ENCODE measurements around the gene ZIC2.

ZIC2 gene

DNA sequence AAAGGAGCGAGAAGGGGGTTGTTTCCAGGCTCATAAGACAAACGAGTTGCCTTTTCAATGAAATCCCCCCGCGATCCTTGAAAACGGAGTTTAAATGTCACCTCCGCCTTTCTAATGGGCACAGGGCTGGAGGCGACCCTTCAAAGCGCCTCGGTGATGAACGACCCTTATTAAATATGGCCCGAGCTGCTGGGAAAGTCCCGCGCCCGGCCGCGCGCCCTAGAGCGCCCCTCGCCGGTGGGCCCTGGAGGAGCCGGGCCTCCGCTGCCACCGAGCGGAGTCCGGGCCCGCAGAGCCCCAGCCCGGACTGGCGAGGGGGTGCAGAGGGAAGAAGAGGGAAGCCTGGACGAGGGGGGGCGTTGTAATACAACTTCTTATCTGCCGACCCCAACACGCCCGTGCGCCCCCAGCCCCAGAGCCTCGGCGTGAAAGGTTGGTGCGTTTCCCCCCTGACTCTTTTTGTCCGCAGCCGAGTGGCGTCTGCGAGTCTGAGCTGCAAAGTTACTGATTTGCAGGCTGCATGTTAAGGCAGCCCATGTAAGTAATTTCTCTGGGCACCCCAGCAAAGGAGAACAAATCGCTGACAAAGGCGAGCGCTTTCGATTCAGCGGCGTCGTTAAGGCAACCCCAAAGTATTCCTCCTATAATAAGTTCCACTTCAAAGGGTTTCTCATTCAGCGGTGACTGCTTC lies 21.9 kb upstream of the ZIC2 start:
- ATAC-seq (no peak), DNase-seq (no peak)

DNA sequence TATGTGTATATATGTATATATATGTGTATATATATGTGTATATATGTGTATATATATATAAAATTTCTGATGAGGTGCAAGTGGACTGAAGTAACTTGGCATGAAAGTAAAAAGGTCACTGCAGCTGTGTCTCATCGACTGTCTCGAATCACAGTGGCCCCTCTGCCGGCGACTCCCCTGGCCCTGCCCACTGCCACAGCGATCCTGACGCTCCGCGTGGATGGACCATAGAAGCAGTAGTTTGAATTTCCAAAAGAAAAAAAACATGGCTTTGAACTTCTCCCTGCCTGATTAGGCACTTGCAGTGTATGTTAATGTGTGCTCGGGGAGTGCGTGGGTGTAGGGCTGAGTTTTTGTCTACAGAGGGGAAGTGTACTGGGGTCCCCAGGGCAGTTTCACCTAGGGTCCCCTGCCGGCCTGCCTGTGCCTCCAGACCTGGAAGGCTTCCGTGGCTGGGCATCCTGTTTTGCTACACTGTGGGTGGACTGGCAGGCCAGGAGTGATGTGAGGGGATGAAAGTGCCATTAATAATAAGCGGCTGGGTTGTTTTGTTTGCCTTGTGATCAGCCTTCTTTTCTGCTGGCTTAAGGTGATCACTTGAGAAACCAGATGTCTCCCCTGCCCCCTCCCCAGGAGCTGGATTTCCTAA lies 20.8 kb upstream of the ZIC2 start:
- ATAC-seq (no peak), DNase-seq (no peak)

DNA sequence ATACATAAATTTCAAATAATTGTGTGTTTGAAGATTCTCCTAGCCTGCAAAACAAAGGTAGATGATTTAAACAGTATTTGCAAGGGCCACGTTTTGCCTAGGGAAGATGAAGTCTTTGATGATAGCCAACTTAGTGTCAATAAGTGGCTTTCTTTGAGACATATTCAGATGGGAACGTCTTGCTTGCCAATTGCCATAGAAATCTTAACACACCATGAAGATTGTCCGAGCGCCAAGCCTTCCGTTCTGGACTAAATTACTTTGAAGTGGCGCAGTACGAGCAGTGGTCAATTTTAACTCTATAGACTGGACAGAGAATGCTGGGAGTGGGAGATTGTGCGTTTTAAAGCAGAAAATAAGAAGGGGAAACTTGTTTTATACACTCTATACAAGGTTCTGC lies 19.9 kb upstream of the ZIC2 start:
- DNase-seq (no peak), ATAC-seq (no peak)

DNA sequence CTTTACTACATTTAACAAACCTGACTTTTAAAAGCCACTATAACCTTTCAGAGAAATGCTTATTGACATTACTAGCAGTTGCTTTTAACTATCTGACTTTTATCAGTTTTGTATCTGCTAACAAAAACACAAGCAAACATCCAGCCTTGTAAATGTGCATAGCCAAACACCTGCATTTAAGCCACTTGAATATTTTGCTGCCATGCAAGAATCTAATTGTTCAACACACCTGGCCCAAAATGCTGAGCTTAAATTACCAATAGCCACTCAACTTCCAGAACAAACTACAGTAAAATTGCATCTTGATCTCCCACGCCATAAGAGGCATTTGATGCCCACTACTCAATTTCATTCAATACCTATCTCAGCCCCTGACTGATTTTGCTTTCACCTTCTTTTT lies 19.3 kb upstream of the ZIC2 start:
- DNase-seq (no peak), ATAC-seq (no peak)

DNA sequence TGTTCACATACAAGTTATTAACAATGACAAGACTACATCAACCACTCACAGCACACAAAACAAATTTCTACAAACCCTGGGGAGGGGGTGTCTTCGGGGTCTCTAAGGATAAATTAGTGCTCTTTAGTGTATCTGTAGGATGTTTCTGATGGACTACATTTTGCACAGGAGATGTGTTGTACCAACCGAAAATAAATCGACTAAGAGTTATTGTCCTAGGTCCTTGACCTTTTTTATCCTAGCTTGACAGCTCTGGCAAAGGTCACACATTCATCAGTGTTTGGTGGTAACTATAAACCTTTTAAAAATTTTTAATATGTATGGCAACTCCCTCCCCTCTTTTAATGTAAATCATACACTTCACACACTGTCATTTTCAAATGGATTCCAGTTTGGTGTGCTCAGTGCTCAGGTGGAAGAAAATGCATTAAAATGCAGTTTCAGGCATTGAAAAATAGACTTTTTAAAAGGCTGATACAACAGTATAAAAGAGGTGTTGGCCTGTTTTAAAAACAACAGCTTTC lies 17.7 kb upstream of the ZIC2 start:
- DNase-seq (no peak), ATAC-seq (no peak)

DNA sequence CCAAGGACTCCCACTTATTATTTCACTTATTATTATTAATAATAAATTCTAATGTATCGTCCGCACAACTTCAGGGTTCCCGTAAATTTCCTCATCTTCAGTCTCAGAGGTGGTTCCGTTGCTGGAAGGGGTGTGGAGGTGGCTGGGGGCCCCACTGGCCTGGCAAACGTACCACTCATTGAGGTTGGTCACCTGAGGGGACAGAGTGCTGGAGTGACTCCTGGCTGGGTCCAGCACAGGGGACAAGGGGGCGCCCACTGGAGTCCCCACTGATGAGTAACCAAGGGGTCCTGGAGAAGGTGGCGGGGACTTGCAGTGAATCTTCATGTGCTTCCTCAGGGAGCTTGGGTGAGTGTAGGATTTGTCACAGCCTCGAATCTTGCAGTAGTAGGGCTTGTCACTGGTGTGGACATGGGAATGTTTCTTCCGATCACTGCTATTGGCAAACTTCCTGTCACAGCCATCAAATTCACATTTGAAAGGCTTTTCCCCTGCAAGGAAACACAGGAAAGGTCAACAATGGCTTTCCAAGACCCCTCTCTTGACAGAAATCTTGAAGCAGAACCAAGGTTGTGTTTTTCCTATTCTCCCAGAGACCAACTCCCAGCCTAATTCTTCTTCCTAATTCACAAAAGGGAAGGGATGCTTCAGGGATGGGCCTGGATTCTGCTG lies 16.1 kb upstream of the ZIC2 start:
- DNase-seq (no peak), ATAC-seq (no peak)

DNA sequence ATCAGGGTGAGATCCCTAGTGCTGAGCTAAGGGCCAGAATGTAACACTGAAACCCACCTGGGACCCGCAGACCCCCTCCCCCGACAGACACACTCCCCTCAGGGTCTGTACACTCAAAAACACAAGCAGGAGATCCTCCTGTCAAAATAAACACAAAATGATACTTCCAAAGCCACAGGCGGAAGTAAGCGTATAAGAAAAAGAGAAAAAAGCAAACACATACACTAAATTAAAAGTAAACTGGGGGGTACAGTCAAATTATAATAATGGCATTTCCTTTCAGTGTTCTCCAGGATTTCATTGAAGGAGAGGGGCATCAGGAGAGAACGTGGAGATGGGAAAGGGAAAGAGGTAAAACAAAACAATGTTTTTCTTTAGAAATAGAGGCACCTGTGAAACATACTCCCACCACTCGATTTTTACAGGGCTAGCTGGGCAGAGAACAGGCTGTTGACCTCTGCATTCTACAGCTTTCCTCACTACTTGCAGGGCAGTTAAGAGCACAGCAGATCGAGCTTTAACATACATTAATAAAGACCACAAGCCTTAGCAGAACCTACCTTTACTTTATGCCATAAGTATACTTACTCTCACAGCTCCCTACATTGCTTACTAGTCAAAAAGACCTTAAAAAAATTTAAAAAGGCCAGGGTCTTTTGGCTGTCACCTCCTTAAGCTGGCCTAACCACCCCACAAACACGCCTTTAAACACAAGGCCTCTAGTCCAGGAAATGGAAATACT lies 15.3 kb upstream of the ZIC2 start:
- no peak for DNase-seq
- ATAC-seq: no peak

DNA sequence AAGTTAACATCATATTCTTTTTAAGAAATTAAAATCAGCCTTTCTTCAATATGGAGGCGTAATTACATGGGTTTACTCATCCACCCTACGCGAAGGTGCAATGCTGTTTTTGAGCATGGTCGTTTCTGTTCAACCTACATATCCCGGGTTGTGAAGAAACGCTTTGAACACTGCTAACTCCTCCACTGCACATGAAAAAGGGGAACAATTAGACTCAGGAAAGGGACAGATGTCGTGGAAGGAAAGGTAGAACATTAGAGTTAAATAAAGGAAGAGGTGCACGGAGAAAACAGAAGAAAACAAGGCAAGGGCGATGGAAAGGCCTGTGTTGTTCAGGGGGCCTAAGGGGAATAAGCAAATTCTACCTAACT lies 14.1 kb upstream of the ZIC2 start:
- no peak for ATAC-seq
- DNase-seq: no peak

DNA sequence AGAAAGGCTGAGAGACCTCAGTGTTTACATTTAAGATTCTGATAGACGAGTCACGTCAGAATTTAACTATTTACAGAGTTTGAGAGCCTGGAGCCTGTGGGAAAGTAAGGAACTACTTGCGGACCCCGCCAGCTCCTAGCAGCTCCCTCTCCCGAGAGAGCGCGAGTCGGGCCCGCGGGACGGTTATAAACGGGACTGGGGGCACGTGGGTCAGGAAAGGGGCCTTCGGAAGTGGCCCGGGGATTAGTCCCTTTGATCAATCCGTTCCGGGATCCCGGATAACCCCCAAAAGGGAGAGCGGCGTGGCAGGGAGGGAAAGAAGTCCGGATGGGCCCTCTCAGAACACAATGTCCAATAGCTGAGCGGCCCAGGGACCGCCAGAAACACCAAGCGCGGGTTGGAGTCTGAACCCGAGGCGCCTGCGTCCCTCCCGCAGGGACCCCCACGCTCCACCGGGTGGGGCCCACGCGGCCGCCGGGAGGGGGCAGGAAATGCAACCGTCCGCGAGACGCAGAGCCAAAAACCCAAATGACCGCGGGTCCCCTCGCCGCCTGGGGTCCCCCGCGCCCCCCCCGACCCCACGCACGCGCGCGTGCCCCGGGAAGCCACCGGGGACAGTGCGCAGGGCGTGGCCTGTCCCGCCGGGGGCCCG lies 13.6 kb upstream of the ZIC2 start:
- ATAC-seq: no peak
- no peak for DNase-seq

DNA sequence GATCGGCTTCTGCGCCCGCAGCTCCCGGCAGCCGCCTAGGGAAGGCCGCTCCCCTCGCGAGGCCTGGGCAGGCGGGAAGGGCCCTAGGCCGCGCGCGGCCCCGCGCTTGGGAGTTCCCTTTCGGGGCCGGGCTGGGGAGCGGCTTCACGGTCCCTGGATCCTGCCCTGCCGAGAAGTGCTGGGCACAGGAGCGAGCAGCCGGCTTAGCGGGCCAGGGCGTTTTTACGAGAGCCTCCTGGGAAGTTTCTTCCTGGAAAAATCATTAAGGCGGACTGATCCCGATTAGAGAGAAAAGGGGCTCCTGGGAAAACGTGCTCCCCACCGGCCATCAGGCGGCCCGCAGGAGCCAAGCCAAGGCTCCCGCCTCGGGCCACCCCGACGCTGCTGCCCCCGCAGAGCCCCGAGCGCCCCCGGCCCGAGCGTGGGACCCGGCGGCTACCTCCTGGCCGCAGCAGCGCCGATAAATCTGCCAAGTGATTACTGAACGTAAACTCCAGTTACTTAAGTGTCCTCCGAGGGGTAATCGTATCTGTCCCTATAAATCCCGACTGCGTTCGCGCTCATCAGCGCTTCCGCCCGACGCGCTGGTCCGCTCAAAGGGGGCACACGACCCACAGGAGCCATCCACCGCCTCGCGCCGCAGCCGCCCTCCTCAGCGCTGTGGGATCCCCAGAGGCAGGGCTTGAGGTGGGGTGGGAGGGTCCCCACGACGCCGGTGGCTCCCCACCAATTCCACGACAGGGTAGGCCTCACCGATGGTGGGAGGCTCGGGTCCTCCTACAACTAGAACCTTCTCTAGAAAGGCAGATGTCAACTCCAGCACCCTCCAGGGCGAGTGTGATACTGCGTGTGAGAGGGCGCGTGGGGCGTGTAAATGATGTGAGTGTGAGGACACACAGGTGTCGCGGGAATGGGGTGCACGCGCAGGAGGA lies 12.8 kb upstream of the ZIC2 start:
- DNase-seq (no peak), ATAC-seq (no peak)

DNA sequence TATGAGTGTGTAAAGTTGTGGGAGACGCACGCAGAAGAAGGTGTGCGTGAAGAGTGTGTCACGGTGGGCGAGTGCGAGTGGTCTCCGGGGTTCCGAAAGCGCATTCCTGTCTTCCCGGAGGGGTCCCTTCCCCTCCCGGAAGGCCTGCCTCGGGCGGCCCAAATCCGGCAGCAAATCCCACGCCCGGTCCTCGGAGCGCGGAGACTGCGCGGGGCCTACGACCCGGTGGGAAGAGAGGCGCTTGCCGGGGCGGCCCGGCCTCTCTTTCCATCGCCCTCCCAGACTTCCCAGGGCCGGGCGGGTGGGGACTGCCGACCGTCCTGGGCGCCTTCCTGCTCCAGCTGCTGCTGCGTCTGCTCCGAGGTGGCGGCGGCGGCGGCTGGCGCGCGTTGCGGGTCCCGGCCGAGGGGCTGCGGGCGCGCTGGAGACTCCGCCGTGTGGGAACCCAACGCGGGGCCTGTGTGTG lies 12.1 kb upstream of the ZIC2 start:
- no peak for ATAC-seq
- DNase-seq: no peak

DNA sequence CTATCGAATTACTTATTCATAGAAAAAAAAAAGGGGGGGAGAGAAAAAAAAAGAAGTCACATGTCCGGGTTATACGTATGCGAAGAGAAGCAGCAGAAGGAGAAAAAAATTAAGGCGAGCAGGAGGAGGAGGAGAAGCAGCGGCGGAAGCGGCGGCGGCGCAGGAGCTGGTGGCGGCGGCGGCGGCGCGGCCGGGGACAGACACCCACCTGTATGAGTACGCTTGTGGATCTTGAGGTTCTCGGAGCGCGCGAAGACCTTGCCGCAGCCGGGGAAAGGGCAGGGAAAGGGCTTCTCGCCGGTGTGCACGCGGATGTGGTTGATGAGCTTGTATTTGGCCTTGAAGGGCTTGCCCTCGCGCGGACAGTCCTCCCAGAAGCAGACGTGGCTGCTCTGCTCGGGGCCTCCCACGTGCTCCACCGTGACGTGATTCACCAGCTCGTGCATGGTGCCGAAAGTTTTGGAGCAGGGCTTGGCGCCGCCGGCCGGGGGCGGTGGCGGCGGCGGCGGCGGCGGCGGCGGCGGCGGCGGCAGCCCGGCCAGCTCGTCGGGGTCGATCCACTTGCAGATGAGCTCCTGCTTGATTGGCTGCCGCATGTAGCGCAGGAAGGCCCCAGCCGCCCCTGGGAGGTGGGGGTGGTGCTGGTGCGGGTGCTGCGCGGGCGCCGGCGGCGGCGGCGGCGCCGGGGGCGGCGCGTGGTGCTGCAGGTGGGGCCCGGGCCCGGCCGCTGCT lies 11.5 kb upstream of the ZIC2 start:
- ATAC-seq: peak; percentile 26
- DNase-seq: peak; percentile 39

DNA sequence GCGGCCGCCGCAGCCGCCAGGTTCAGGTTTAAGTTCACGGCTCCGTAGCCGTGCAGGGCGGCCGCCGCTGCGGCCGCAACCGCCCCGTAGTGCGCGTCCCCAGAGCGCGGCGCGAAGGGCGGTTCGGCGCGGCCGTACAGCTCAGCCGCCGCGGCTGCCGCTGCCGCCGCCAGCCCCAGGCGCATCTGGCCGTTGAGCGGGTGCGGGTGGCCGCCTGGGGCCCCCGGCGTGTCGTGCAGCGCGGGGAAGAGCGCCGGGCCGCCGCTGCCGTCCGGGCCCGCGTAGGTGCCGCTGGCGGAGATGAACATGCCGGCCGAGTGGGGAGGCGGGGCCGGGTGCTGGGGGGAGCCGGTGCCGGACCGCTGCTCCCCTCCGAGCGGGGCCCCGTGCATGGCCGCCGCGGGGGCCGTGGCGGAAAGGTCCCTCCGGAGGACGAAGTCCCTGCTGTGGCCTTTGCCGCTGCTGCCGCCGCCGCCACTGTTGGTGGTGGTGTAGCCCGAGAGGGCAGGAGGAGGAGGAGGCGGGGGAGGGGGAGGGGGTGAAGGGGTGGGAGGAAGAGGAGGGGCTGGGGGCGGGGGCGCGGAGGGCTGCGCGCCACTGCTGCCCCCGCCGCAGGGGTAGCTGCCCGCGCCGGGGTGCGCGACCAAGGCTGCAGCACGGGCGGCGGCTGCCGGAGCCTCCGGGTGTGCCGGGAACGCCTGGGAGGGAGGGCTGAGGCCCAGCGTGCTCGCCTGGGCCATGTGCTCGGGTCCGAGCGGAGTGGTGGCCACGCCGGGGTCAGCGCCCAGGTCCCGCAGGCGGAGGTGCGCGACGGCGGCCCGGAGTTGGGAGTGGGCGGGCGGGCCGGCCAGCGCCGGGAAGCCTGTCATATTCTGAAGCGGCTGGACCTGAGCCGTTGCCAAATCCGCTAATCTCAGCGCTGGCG lies 10.7 kb upstream of the ZIC2 start:
- DNase-seq: no peak
- peak; percentile 11 for ATAC-seq

DNA sequence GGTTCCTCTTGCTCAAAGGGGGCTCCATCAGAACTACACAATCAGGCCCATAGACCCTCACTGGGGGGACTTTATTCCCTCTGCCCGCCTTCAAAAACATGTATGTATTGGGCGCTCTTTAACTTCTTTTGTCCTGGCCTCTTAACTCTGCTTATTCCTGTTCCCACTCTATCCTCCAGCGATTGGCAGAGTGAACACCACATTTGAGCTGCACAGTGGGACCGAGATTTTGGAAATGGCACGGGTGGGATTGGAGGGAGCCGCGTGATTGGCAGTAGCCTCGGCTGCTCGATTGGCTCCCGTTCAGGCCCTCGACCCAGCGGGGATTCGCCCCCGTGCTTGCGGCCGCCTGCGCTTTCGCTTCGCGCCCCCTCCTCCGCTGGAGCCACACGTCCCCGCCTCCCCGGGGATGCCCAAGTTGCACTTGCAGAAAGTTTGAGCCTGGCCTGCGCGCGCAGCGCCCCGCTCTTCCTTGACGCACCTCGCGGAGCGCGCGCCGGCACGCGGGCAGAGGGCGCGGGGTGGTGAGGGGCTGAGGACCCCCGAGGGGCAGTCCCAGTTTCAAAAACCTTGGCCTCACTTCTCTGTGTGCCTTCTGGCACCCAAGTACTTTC lies 9.9 kb upstream of the ZIC2 start, which contains the start of gene ZIC5:
Gene ZIC5 (minus strand): TSS at position 192 of the 614 bp plus-strand sequence. CDS start 164 bp downstream, at position 28.
- no peak for DNase-seq

DNA sequence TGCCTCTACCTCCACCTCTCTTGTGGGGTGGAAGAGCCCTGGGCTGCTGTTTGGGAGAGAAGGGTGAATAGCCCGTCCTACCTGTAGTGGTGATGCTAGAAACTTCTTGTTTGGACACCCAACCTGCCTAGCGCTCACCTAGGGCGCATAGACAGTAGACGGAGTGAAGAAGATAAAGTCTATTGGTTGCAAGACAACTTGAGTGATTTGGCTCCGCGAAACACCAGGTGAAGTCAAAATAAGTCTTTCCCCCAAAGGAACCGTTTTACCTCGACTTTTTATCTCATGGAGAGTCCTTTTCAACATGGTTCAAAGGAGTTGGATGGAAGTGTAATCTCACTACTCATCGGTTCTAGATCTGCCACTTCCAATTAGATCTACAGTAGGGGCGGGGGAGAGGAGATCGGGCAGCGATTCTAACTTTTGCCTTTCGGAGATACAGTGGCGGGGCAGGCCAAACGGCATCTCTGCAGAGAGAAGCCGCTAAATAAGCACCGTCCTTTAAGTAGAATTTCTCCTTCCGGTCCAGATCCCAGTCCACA lies 9.3 kb upstream of the ZIC2 start:
- no peak for ATAC-seq

More for the DNA sequence above, 9.9 kb upstream of the ZIC2 start, which contains the start of gene ZIC5:
- no peak for ATAC-seq

DNA sequence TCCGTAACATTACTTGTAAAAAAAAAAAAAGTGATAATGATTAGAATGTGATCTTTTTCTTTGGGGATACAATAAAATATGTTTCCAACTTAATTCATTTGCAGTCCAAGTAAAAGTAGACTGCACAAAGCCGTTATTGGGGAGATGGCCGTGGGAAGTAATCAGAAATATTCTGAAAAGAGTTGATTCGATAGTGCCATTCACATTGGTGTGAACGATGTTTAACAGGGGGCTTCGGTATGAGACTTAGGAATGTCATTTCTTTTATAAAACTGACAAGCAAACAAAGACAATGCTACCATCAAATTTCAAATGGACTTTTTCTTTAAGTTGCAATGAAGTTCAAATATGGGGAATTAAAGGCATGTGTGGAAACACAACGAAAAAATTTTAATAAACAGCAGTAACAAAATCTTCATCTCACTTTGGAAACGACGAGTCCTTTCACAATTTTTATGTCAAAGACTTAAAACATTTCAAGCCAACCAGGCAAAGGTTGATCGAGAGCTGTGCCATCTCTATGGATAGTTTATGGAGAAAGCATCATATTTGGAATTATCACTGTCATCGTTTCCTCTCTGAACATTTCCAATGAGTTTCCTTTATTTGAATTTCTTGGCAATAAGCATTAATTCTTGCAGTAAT lies 8.3 kb upstream of the ZIC2 start:
- no peak for ATAC-seq
- DNase-seq: no peak

More for the DNA sequence above, 9.3 kb upstream of the ZIC2 start:
- no peak for DNase-seq

DNA sequence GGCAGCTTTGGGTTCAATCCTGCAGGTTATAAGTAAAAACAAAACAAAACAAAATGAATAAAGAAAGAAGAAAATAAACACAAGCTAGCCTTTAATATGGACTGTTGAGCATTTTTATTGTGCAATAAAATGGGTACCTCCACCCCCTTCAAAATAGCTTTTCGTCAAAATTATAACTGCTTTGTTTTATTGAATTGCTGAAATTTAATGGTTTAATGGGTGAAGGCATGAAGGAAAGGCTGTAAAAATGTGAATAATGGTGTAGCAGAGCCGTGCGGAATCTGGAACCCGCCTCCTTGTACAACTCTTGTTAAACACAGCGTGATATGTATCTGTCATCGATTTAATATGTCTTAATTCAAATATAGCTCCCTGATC lies 7.8 kb upstream of the ZIC2 start:
- DNase-seq (no peak), ATAC-seq (no peak)
